GM19455 (cell line): ENCODE data around the gene CD72.
"Not testable (repeated sequence)": the region's sequence is repeated elsewhere in the genome, so short reads cannot be mapped to it uniquely, and the experiment has no call there.

Experiments used
- ATAC-seq: cut with Tn5 transposase; IDR thresholded peaks from one replicate; pipeline ENCODE4 v1.9.1; 2021; ENCODE audit not compliant: unreplicated experiment

CD72 gene

DNA sequence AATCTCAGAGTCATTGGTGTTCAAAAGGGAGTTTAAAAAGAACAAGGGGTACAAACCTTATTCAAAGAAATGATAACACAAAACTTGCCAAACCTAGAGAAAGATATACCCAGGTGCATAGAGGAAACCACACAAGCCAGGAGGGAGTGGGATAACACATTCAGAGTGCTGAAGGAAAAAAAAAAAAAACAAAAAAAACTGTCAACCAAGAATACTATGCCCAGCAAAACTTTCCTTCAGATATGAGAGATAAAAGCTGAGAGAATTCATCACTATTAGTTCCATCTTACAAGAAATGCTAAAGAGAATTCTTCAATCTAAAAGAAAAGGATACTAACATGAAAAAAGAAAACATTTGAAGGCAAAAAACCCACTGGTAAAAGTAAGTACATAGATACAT lies 24.6 kb downstream of the CD72 start:
- ATAC-seq: no peak

DNA sequence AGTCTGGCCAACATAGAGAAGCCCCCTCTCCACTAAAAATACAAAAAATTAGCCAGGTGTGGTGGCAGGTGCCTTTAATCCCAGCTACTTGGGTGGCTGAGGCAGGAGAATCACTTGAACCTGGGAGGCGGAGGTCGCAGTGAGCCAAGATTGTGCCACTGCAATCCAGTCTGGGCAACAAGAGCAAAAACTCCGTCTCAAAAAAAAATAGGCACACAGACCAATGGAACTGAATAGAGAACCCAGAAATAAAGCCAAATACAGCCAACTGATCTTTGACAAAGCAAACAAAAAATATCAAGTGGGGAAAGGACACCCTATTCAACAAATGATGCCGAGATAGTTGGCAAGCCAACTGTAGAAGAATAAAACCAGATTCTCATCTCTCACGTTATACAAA lies 29.7 kb downstream of the CD72 start:
- ATAC-seq: not testable (repeated sequence)

DNA sequence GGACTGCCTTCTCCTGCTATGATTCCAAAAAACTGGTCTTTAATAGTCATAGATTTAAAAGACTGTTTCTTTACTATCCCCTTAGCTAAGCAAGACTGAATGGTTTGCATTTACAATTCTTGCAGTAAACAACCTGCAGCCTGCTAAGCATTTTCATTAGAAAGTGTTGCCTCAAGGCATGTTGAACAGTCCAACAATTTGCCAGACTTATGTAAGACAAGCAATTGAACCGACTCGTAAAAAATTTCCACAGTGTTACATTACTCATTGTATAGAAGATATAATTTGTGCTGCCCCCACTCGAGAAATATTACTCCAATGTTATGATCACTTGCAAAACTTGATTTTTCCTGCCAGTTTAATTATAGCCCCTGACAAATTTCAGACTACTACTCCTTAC lies 33.5 kb downstream of the CD72 start:
- not testable (repeated sequence) for ATAC-seq

DNA sequence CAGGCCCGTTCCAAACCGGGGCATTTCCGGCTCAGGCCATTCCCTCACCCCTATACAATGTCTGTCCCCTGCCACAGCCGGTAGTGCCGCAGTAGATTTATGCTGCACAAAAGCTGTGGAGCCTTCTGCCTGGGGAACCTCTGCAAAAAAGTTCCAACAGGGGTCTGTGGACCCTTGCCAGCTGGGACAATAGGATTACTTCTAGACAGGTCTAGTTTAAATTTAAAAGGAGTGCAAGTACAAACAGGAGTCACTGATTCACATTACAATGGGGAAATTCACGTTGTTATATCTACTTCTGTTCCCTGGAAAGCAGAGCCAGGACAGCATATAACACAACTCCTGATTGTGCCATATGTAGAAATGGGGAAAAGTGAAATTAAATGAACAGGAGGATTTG lies 34.7 kb downstream of the CD72 start:
- ATAC-seq: not testable (repeated sequence)

DNA sequence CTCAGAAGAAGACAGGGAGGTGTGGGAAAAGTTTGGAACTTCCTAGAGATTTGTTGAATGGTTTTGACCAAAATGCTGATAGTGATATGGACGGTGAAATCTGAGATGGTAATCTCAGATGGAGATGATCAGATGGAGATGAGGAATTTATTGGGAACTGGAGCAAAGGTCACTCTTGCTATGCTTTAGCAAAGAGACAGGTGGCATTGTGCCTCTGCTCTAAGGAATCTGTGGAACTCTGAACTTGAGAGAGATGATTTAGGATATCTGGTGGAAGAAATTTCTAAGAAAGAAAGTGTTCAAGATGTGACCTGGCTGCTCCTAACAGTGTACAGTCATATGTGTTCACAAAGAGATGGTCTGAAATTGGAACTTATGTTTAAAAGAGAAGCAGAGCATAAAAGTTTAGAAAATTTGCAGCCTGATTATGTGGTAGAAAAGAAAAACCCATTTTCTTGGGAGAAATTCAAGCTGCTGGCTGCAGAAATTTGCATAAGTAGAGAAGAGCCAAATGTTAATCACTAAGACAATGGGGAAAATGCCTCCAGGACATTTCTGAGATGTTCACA lies 38.5 kb downstream of the CD72 start:
- ATAC-seq: not testable (repeated sequence)

DNA sequence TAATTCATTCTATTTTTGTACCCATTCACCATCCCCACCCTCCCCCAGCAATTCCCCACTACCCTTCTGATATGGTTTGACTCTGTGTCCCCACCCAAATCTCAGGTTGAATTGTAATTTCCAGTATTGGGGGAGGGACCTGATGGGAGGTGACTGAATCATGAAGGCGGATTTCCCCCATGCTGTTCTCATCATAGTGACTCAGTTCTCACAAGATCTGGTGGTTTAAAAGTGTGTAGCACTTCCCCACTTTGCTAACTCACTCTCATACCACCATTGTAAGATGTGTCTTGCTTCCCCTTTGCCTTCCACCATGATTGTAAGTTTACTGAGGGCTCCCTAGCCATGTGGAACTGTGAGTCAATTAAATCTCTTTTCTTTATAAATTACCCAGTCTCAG lies 39.1 kb downstream of the CD72 start:
- ATAC-seq: no peak

DNA sequence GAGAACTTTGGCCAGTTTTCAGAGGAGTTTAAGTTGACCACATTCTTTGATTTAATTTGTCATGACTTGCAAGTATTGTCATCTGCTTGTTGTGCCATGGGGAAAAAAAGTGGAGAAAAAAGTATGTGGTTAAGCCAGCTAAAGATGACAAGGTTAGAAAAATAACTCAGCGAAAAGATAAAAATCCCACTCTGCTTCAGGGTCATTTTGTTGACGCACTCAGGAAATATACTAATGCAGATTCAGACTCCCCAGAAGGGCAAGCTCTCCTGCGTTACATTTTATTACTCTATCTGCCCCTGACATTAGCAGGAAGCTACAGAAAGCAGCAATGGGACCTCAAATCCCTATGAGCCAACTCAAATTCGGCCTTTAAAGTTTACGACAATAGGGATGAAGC lies 40.7 kb downstream of the CD72 start:
- ATAC-seq: no peak

DNA sequence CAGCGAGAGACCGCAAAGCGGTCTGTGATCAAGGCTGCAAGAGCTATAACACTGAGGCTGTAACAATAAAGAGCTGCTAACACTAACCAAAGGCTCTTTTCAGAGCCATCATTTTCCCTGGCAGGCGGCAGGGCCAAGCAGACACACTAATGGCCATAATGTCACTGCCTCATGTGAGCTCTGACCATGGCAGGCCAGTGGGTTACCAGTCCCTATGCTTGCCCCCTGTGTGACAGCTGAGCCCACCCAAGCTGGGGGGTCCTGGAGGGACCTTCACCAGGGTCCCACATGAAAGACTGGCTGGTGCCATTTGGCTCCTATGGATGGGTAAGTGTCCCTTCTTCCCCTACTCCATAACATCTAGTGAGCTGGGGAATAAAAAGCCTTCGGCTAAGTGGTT lies 42.7 kb downstream of the CD72 start:
- no peak for ATAC-seq

DNA sequence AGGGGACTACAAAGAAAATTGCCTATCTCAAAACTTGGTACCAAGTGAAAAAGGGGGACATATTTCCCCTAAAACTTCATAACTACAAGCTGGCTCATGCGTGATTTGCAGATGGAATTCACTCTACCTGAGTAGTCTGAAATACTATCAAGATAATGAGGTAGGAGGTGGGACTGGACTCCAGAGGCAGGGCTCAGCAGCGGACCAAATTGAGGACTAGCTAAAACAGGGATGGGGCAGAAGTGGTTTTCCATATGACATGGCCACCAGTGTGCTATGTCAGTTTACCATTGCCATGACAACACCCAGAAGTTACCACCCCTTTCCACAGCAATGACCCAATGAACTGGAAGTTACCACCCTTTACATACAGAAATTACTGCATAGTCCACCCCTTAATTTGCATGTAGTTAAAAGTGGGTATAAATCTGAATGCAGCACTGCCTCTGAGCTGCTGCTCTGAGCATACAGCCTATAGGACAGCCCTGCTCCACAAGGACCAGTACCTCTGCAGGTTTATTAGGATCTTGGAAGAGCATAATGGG lies 43.6 kb downstream of the CD72 start:
- ATAC-seq: no peak

DNA sequence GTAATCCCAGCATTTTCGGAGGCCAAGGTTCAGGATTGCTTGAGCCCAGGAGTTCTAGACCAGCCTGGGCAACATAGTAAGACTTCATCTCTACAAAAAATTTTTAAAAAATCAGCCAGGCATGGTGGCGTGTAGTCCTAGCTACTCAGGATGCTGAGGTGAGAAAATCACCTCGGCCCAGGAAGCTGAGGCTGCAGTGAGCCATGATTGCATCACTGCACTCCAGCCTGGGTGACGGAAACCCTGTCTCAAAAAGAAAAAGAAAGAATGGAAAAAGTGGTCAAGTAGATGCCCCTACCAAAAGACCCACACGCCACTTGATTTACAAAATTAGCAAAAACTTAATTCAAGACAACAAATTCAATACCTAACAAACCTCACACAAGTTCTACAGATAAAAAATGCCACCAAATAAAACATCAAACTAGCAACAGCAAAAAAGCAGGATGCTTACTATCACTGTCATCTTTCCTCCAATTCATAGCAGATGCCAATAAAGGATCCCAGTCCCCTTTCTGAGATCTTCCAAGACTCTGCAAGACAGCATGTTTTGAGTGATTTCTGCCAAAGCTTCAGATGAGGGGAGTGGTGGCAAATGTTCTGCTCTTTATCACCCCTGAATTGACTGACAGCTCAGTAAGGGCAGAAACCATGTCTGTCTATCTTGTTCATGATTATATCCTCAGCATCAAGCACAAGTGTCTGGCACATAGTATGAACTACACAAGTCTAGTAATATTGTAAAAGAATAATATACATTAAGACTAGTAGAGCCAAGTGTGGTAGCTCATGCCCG lies 47.3 kb downstream of the CD72 start:
- no peak for ATAC-seq

DNA sequence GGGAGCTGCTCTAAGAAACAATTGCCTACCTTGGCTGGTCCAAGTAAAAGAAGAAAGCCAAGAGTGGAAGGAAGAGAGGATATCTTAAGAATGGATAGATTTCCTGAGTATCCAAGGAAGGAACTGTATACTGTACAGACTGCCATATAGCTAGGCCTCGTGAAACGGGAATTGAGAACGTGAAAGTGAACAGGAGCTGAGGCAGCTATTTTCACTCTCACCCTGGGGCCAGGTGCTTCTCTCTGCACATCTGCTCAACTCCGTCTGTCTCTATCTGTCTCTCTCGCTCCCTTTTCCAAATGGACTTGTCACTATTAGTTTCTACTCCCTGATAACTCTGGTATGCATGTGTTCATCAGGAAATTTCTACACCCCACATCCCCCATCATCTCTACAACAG lies 49.0 kb downstream of the CD72 start:
- ATAC-seq: no peak

DNA sequence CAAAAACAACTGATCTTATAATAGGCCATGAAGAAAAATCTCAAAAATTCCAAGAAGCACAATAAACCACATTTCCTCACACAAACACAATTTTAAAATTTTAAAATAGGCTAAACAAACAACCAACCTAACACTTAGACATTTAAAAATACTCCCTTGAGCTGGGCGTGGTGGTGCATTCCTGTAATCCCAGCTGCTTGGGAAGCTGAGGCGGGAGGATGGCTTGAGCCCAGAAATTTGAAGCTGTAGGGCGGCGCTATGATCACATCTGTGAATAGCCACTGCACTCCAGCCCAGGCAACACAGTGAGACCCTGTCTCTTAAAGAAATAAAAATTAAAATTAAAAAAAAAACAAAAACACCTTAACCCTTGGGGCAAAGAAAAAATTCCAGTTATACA lies 50.0 kb downstream of the CD72 start:
- no peak for ATAC-seq

DNA sequence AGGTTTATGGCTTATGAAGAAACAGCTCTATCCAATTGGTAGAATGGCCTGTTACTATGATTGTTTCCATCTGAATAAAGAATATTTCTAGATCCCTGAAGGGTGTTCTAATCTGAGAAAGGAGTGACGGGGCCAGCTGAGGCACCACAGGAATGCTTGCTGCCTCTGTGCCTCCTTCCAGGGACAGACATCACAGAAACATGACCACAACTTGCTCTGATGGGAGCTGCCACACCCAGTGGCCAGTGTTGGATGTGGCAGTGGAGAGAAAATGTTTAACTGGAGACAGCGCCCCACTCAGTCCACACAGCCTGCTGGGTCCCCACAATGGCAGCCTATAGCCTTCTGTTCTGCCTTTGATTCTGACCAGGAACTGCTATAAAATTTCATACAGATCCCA lies 51.8 kb downstream of the CD72 start:
- no peak for ATAC-seq

DNA sequence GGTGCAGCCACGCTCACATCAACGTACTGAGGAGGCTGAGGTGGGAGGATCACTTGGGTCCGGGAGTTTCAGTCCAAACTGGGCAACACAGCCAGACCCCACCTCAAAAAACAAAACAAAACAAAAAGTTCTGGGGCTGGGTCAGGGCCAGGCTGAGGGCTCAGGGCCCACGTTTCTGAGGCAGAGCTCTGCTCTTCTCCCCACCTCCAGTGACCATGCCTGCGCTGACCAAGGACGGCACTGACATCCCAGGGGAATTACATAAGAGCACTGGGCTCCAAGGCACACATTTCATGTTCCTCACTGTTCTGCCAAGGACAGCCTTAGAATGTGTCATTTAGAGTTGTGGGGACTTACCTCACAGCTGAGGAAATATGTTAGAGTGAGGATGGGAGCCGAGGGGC lies 53.6 kb downstream of the CD72 start:
- ATAC-seq: no peak

DNA sequence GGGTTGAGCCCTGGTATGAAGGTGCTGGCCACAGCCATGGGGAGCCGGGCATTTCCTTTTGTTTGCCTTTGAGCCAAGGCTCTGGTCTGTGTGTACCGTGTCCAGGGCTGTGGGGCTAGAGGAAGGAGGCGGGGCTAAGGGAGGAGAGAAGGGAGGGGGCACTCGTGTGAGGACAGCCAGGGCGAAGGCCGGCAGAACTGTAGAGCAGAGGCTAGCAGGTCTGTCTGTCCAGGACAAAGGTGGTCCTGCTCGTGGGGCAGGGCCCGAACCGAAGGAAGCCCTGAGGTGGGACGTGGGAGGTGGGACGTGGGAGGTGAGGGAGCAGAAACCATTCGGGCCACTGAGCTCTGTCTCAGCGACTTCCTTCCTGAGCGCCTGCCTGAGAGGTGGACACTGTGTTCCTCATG lies 54.4 kb downstream of the CD72 start:
- ATAC-seq: no peak

DNA sequence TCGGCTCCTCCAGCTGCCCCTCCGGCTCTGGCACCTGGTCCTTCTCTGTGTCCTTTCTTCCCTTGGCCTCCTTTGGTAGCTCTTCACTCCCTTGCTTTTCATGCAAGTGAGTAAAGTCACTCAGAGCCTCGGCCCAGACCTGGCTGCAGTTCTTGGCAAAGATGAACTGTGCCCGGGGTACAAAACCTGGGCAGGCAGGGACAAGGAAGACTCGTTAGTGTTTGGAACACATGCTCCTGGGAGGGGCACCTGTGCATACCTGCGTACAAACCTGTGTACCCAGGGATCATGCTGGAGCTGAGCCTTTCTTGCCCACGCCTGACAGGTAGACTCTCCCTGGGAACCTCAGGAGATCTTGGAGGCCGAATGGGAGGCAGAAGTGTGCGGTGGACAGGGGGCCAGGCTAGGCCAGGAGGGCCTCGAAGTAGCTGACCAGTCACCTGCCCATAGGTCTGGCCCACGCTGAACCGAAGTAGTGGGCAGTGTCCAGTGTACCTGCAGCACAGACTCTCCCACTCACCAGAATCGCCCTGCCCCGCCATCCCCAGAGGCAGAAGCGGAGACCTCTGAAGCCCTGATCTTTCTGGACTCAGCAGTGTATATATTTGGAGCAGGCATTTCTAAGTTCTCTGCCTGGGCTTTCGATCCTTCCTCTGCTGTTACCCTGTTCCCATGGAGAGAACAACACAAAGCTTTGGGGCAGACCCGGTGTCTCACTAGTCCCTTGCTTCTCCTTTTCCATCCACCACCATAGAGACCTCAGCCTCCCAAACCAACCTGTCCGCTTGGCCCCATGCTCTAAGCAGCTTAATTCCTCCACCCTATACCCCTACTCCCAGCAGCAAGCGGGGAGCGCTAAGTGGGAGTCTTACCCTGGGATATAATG lies 55.1 kb downstream of the CD72 start:
- no peak for ATAC-seq

DNA sequence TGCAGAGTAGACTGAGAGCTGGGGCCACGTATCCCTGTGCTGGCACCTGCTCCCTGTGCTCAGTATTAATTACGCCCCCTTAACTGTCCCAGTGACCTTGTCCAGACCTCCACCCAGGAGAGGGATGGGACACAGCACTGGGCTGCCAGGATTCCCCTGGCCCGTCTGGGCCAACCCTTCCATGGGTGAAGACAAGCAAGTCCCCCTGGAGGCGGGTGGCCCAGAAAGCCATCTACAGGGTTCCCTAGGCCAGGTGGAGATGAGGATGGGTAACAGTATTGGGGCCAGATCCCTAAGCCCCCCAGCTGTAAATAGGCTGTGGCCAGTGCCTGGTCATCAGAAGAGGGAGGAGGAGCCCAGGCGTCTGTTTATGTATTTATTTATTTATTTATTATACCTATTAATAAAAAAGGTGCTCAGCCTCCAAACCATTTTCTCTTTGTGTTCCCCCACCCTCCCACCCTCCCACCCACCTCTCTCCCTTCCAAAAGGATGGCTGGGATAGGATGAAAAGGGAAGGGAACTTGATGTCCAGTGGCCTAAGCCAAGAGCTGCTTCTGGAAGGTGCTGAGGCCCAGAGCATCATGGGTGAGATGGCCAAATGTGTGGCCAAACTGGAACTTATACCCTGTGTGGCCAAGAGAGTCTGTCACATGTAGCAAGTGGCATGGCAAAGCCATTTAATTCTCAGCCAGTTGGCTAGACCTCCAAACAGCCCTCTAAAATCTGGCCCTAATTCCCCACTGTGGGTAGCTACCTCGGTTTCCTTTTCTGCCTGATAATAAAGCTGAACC lies 56.5 kb downstream of the CD72 start:
- ATAC-seq: no peak

DNA sequence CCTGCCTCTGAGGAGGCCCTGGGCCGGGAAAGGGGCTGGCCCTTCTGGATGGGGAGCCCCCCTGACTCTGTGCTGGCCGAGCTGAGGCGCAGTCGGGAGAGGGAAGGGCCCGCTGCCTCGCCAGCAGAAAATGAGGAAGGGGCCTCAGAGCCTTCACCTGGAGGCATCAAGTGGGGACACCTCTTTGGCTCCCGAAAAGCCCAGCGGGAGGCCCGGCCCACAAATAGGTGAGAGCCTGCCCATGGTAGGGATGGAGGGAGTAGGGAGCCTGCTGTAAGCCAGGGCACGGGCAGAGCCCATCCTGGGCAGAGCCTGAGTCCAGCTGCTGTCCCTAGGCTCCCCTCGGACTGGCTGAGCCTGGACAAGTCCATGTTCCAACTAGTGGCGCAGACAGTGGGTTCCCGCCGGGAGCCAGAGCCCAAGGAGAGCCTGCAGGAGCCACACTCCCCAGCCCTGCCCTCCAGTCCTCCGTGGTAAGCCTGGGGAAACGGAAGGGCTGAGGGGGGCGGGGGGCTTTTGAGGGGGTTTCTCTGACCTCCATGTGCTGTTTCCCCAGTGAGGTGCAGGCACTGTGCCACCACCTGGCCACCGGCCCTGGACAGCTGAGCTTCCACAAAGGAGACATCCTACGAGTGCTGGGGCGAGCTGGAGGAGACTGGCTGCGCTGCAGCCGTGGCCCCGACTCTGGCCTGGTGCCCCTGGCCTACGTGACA lies 57.4 kb downstream of the CD72 start:
- ATAC-seq: no peak
